K562 (cell line): ENCODE results near the gene RNU6-9. TPM values are rescaled to one million over a fixed set of nuclear protein-coding genes. Genes with fewer than 3 reads are reported as not detected.
A peak's percentile ranks its signal among the peaks of the same experiment; 100 is the strongest.

ENCODE experiments used
- ATAC-seq: fragments of 200-7000 bp; cut with Tn5 transposase; 3 replicates; pipeline ENCODE4 v1.9.1; 2020; ENCODE audit warnings: moderate library complexity
- BruUV-seq: library from RNA; stranded (reverse); fragments of 400-500 nt; replicated peaks from 2 replicates; lab custom pipeline; 2021; lab: Mats Ljungman, UMichigan
- CTCF ChIA-PET: fragments of 300-600 bp; formaldehyde crosslinking; extraction: SDS; loops from one replicate; lab custom pipeline; 2021; ENCODE audit warnings: low intra/inter-chr PET ratio; lab: Yijun Ruan, JAX
- POLR2A ChIA-PET: fragments of 300-600, 350-650 bp; sonication (Branson Sonifier 250); formaldehyde crosslinking; extraction: SDS; loops from one replicate; lab custom pipeline; 2021; ENCODE audit warnings: antibody characterized with exemption, inconsistent platforms; lab: Yijun Ruan, JAX
- DNase-seq, 4 experiments: peaks; one replicate each; pipeline versions ENCODE4 v3.0.0 to v3.0.0-alpha.2; 2011 to 2018; ENCODE audit warnings: low spot score in 3 of 4, mixed read lengths in 3 of 4; ENCODE audit errors: extremely low read depth in 1 of 4
- FAIRE-seq: peaks from 2 replicates; lab custom pipeline; 2011; peaks lifted over from hg19 to GRCh38; lab: Jason Lieb, UNC
- H2AFZ ChIP-seq: 2 replicates; pipeline ENCODE4 v1.6.0; 2011; ENCODE audit warnings: low read depth, low read length, control low read depth, inconsistent platforms
- H3K27ac ChIP-seq: fragments of 200-600 bp; 3 replicates; pipeline ENCODE4 v1.8.0; 2011; ENCODE audit warnings: low read depth, mild to moderate bottlenecking, control low read depth, inconsistent platforms, low read length, moderate library complexity, mixed read lengths; ENCODE audit errors: extremely low read depth
- H3K27me3 ChIP-seq, 2 experiments: fragments of 300-600 bp in 1 of 2; 2 replicates in 1 of 2; 3 replicates in 1 of 2; pipeline versions ENCODE4 v1.6.0 to v1.8.0; 2011; ENCODE audit warnings: inconsistent platforms in 2 of 2, low read length in 2 of 2, mild to moderate bottlenecking in 1 of 2, mixed read lengths in 1 of 2, moderate library complexity in 1 of 2; ENCODE audit not compliant: control insufficient read depth in 2 of 2, insufficient read depth in 2 of 2
- H3K36me3 ChIP-seq: fragments of 300-600 bp; 3 replicates; pipeline ENCODE4 v1.8.0; 2011; ENCODE audit warnings: mild to moderate bottlenecking, low read length, inconsistent platforms; ENCODE audit not compliant: control insufficient read depth, insufficient read depth
- H3K4me1 ChIP-seq, 2 experiments: fragments of 200-600 bp in 1 of 2; replicated peaks in 1 of 2; 2 replicates in 1 of 2; 3 replicates in 1 of 2; pipeline versions ENCODE4 v1.5.1 to v1.8.0; 2011; ENCODE audit warnings: inconsistent platforms in 2 of 2, low read length in 2 of 2, mild to moderate bottlenecking in 1 of 2, mixed read lengths in 1 of 2, moderate library complexity in 1 of 2; ENCODE audit not compliant: control insufficient read depth in 2 of 2, insufficient read depth in 2 of 2
- H3K4me2 ChIP-seq: 2 replicates; pipeline ENCODE4 v1.6.1; 2011; ENCODE audit warnings: low read length, control low read depth, inconsistent platforms, mixed read lengths; ENCODE audit not compliant: insufficient read depth
- H3K4me3 ChIP-seq: fragments of 200-600 bp; sonication (generic), shearing (Covaris generic); 2 replicates; pipeline ENCODE4 v1.5.1; 2016; ENCODE audit warnings: control low read depth, inconsistent platforms
- H3K79me2 ChIP-seq: fragments of 200-600 bp; 3 replicates; pipeline ENCODE4 v1.8.0; 2011; ENCODE audit warnings: low read length, inconsistent platforms; ENCODE audit not compliant: control insufficient read depth, insufficient read depth
- H3K9ac ChIP-seq, 2 experiments: 2 replicates each; pipeline versions ENCODE4 v1.6.0 to v1.6.1; 2011; ENCODE audit warnings: low read depth in 2 of 2, low read length in 2 of 2, control low read depth in 1 of 2, inconsistent platforms in 1 of 2, mild to moderate bottlenecking in 1 of 2, mixed read lengths in 1 of 2; ENCODE audit not compliant: insufficient read depth in 1 of 2
- H3K9me1 ChIP-seq: one replicate; pipeline ENCODE4 v1.6.0; 2011; ENCODE audit warnings: inconsistent platforms, mild to moderate bottlenecking, low read length, moderate library complexity; ENCODE audit not compliant: control insufficient read depth, insufficient read depth
- H3K9me3 ChIP-seq: replicated peaks from 2 replicates; pipeline ENCODE4 v1.5.1; 2011; ENCODE audit warnings: low read depth, low read length, inconsistent platforms; ENCODE audit not compliant: control insufficient read depth, insufficient read depth
- H4K20me1 ChIP-seq: replicated peaks from 2 replicates; pipeline ENCODE4 v1.6.1; 2011; ENCODE audit warnings: low read length, inconsistent platforms, mixed read lengths; ENCODE audit not compliant: control insufficient read depth, insufficient read depth
- EP300 ChIP-seq: IDR thresholded peaks from 2 replicates; pipeline ENCODE4 v1.6.1; 2012; ENCODE audit warnings: low read length, improper control_type of control experiment
- EP400 ChIP-seq: fragments of 450-650 bp; IDR thresholded peaks from 2 replicates; pipeline ENCODE4 v1.6.1; 2017; ENCODE audit warnings: antibody characterized with exemption, mild to moderate bottlenecking, moderate library complexity
- HNRNPL ChIP-seq: fragments of 200-400 bp; formaldehyde crosslinking; IDR thresholded peaks from 2 replicates; pipeline ENCODE4 v1.6.1; 2017; ENCODE audit warnings: low read depth, mild to moderate bottlenecking, low read length
- MGA ChIP-seq: fragments of 450-650 bp; IDR thresholded peaks from 2 replicates; pipeline ENCODE4 v1.6.1; 2016; ENCODE audit warnings: mild to moderate bottlenecking, moderate library complexity
- RBFOX2 ChIP-seq: fragments of 200-400 bp; formaldehyde crosslinking; IDR thresholded peaks from 2 replicates; pipeline ENCODE4 v1.6.1; 2017; ENCODE audit warnings: low read depth, mild to moderate bottlenecking, low read length, moderate library complexity
- THRA ChIP-seq: fragments of 450-650 bp; IDR thresholded peaks from 2 replicates; pipeline ENCODE4 v1.6.1; 2017; ENCODE audit warnings: mild to moderate bottlenecking, moderate library complexity
- ZNF551 ChIP-seq: fragments of 250-450 bp; sonication (Bioruptor Pico); IDR thresholded peaks from 2 replicates; pipeline ENCODE4 v1.5.0; 2021; ENCODE audit warnings: mild to moderate bottlenecking, moderate library complexity
- ZSCAN29 ChIP-seq: fragments of 450-650 bp; IDR thresholded peaks from 2 replicates; pipeline ENCODE4 v1.6.1; 2017
- WGBS: fragments of 100-300 bp; shearing (Covaris generic); methylation state at CpG from one replicate; pipeline ENCODE4 v1.1.6; 2016; ENCODE audit warnings: low coverage, mixed read lengths; ENCODE audit not compliant: insufficient coverage; ENCODE audit errors: missing lambda C conversion rate; 5-methylcytosine and 5-hydroxymethylcytosine counted together
- in situ Hi-C: fragments of 300-500 bp; cut with MboI; formaldehyde crosslinking; loops from 4 replicates; pipeline ENCODE4 v1.15.0; 2018; ENCODE audit warnings: inconsistent platforms, mixed read lengths
- intact Hi-C: fragments of 100-400 bp; cut with micrococcal nuclease; formaldehyde crosslinking; loops from 2 replicates; pipeline ENCODE4 v1.14.2; 2022
- polyA plus RNA-seq, 8 experiments: library from polyadenylated mRNA; depleted of rRNA in 4 of 8; stranded (reverse) in 5 of 8; unstranded in 3 of 8; fragments of >200 nt; fragmentation: Nextera tagmentation in 2 of 8; fragmentation: Illumina TruSeq in 1 of 8; extraction: Ambion mirVana in 2 of 8; extraction: Trizol in 1 of 8; gene quantifications; 2 replicates each; pipeline versions ENCODE4 v1.2.1 to v1.2.3, GENCODE V29; 2011 to 2014; ENCODE audit warnings: inconsistent platforms in 1 of 8, missing spikeins in 1 of 8
- total RNA-seq, 7 experiments: library from RNA; depleted of rRNA in 6 of 7; stranded (reverse); fragments of >200 nt in 6 of 7; fragmentation: Illumina TruSeq in 2 of 7; extraction: Trizol in 2 of 7; gene quantifications; 2 replicates each; pipeline versions ENCODE4 v1.2.1 to v1.2.3, GENCODE V29; 2011 to 2021; ENCODE audit warnings: low replicate concordance in 1 of 7

The RNU6-9 gene
- total and polyA plus RNA-seq, 9 of the 15 experiments (the other 6 are each of a cell fraction or from before 2014, with no cell fraction given) = not detected

DNA sequence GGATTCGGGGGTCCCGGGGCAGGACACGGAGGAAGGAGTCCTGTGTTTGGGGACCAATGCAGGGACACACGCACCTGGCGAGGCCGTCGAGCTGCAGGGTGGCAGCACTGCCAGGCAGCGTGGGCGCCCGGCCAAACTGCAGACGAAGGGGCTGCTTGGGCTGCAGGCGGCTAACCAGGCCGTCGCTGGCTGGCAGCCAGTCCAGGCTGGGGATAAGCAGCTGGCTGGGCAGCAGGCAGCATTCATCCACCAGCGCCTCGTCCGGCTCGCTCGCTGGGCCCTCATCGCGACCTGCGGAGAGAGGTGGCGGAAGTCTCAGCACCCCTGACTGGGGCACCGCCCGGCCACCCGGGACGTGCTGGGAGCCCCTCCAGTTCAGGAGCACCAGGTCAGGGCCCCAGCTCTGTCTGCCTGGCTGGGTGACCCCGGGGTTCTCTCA lies 22.3 kb upstream of the RNU6-9 start:
- BruUV-seq = no TSS peak
- H3K4me1 ChIP-seq = peaks cover 16 to 84% of the 10 kb centered on the region in 2 experiments
- no peaks in the 10 kb centered on the region; the same call in 1 of the 2 replicates for H4K20me1 ChIP-seq
- H3K9me1 ChIP-seq = no peaks in the 10 kb centered on the region
- no peak overlapping the region for H3K4me2 ChIP-seq
- DNase-seq (no peak), ATAC-seq (no peak), FAIRE-seq (no peak)
- intact Hi-C loops (no loop called here), in situ Hi-C loops (no loop called here)
- H3K9me3 ChIP-seq = no peaks in the 10 kb centered on the region
- 83% methylated on average over 19 of the region's 28 CpGs for WGBS
- H3K9ac ChIP-seq = no peak overlapping the region; a peak in 1 of 4 replicates
- H3K79me2 ChIP-seq = no peaks in the 10 kb centered on the region
- no peaks in the 10 kb centered on the region for H3K27me3 ChIP-seq
- H2AFZ ChIP-seq = no peak overlapping the region
- ChIA-PET POLR2A (interaction anchor here (2.0 kb wide), 1 partner anchor 37 kb away, joined by 7 read pairs; no protein-coding TSS in a partner anchor), CTCF (no interaction called here)
- no peak overlapping the region for H3K4me3 ChIP-seq
- no peak overlapping the region for H3K27ac ChIP-seq
- peaks cover 73% of the 10 kb centered on the region; the same call in 2 of the 3 replicates for H3K36me3 ChIP-seq
- peak; percentile 36; the same call in 1 of the 2 replicates for TF ChIP-seq RBFOX2
- TF ChIP-seq ZNF551 (CRISPR knock-in tag) = no peak
- no peak for TF ChIP-seq MGA
- TF ChIP-seq EP300 = no peak
- TF ChIP-seq EP400 = no peak
- no peak for TF ChIP-seq THRA
- peak; percentile 77; the same call in 1 of the 2 replicates for TF ChIP-seq HNRNPL
- no peak for TF ChIP-seq ZSCAN29
